DMS 273 (cell line): ENCODE results near the gene TLE4.
"Not testable (repeated sequence)": the region's sequence is repeated elsewhere in the genome, so short reads cannot be mapped to it uniquely, and the experiment has no call there.

ENCODE experiments used
- DNase-seq: peaks from one replicate; lab custom pipeline; 2025; ENCODE audit not compliant: unreplicated experiment; lab: John Stamatoyannopoulos, UW

Gene TLE4

DNA sequence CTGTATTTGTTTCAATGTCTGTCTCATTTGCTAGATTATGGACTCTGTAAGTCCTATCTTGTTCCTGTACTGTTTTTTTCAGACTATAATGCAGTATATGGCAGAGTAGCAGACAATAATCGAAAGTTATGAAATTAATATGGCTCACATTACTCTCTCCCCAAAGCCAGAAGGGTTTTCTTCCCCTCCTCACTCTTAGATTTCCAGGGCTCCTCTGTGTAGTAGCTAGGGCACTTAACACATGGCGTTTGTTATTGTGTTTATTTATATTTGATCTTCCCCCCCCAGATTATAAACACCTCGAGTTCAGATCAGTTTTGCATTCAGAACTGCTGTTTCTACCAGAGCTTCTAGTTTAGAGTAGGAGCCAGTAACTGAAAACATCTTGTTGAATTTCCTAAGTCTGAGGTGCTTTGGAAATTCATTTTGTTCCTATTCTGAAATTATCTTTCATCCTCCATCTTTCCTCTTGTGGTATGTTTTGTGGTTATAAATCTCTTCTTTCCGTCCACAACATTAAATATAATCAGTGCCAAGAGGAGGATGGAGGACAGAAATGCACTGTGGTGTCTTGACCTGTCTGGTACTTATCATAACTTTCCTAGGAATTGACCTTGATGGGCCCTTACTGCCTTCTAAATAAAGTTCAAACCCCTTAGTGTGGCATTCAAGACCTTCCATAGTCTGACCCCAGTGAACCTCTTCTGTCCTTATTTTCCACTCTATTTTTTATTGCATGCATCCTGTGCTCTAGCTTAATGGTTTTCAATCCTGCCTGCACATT, 27.0 kb downstream of the TLE4 start:
- DNase-seq: no peak

DNA sequence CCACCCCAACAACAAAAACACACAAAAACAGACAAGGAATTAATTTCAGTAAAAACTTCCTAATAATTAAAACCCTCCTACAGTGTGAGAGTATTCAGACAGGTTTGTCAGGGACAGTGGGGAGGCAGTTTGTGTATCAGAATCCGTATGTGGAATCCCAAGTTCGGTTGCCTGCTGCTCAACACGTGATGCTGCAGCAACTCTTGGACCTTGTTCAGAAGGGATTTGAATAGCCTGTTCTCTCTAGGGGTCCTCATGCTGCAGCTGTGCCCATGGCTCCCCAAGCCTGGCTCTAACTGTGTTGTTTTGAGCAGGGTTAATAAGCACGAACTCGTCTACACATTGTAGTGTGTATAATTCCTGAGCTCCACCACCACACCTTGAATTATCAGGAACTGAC, 28.7 kb downstream of the TLE4 start:
- no peak for DNase-seq

DNA sequence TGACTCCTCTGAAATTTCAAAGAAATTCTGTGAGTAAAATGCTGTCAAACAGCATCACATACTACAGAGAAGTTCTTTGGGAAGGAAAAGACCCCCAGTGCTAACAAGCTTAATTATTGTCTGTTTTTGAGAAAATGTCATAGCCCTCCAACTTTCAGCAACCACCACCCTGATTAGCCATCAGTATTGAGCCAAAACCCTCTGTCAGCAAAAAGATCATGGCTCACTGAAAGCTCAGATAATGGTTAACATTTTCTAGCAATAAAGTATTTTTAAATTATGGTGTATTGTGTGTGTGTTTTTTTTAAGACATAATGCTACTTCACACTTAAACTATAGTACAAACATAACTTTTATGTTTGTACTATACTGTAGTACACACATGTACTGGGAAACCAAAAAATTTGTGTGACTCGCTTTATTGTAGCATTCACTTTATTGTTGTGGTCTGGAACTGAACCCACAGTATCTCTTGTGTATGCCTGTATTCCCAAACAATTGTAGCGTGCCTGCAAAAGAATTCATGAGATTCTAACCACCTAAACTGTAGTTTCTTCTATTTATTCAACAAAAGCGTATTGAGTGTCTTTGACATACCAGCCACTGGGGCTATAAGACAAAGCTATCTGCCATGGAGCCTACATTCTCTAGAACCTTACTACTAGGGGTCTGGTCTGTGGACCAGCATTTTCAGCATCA, 31.6 kb downstream of the TLE4 start:
- no peak for DNase-seq

DNA sequence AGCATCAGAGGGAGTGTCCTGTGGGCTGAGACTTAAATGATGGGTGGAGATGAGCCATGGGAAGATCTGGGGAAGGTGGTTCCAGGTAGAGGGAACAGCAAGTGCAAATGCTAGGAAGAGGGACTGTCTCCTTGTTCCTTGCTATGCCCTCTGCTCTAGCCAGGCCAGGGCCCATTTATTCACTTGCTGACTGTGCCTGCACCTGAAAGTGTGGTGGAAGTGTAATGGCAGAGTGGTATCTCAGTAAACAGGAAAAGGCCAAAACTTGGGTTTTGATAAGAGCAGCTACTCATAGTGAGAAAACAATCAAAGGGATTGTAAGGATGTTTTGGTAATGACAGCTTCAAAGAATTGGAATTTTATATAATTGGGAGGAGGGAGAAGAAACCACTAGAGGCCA, 32.4 kb downstream of the TLE4 start:
- no peak for DNase-seq

DNA sequence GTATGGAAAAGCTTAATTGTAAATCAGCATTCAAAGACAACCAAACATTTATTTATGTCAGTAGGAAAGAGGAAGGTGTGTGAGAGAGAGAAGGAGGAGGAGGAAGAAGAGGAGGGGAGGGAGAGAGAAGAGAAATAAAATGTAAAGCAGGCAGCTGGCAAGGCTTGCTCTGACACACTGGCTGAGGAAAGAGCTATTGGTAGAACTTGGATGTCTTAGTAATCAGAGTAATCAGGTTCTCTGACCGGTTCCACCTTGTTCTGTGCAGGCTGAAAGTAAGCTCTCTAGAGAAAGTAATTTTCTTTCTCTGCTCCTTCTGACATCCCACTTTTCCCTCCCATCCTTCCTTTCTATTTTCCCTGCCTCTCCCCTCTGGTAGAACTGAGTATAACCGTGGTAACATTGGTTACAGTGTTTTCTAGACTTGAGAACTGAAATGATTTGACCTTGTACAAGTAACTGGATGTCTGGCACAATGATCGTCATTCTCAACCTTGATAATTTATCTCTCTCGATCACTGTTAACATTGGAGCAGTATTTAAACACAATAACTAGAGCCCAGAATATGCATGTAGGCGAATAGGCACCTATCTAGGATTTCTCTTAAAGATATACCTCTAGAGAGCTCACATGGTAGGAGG, 33.3 kb downstream of the TLE4 start:
- DNase-seq: no peak

DNA sequence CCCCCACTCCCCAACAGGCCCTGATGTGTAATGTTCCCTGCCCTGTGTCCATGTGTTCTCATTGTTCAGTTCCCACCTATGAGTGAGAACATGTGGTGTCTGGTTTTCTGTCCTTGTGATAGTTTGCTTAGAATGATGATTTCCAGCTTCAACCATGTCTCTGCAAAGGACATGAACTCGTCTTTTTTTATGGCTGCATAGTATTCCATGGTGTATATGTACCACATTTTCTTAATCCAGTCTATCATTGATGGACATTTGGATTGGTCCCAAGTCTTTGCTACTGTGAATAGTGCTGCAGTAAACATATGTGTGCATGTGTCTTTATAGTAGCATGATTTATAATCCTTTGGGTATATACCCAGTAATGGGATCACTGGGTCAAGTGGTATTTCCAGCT, 34.8 kb downstream of the TLE4 start:
- not testable (repeated sequence) for DNase-seq

DNA sequence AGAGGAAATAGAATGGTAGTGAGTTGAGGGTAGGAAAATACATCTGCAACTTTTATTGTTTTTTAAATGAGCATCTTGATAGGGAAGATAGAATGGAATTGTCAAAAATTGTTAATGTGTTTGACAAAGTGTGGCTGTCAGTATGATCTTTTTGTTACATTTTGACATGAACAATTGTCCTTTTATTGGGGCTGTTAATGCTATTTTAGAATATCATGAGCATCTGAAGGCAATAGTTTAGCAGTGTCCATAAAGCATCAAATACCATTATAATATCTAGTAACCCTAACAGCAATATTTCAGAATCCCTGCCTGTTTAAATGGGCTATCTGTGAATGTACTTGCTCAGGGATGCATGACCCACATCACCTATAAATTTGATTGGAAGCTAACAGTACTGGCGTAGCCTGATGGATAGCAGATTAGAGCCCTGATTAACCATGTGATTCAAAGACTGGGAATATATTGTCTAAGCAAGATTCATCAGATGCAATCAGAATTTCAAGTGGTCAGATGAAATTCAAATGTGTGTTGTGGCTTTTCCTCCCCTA, 37.8 kb downstream of the TLE4 start:
- DNase-seq: no peak

DNA sequence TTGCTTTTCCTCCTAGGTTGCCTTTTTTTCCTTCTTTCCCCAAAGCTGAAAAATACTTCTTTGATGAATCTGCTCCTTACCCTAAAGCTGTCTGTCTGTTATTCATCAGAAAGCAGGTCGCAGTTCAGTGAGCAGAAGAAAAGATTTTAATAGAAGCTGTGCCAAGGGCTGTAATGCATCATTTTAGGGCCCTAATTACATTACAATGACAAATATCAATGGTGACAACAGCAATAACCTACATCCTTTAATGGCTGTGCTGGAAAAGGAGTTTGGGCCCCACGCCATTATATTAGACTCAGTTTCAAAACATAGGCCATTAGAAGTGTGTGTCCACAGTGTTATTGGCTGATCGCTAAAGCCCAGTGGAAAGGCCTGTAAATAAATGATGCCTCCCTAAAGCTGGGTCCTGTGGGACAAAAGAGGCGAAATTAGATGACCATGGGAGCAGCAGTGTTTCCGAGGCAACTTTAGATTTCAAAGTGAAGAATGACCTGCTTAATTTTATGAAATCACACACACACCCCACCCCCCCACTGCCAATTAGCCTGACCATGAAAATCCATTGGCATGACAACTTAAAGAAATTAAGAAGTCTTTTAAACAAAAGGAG, 38.4 kb downstream of the TLE4 start:
- no peak for DNase-seq

DNA sequence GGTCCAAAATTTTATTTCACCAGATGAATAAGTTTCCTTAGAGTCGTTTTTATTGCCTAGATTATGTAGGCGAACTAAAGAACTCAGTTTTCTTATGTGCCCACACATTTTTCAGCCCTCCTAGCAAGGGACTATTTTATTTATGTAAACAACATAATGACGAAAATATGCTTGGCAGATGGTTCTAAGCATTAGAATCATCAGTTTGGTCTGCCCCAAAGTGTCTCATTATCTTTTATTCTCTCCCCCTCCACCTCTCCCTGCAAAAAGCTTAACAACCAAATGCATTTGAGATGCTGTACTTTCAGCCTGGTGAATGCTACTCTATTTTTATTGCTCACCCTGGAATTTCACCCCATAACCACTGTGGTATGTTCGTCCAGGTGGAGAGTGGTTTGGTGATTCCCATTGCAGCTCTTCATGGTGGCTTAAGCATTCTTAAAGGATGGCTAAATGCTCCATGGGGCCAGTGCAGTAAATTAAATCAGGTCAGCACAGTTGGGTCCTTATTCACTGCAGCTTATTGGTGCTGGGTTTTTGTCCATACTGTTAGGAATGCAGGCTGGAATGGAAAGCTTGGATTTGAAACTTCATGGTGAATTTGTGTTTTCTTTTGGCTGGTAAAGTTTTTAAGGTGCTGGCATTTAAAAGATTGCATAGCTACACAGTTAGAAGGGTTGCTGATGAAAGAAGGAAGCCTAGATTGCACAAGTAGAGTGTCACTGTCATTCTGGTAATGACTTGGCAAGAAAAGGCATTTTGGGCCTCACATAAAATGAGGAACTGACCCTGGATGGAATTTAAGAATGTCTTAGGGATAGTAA, 39.2 kb downstream of the TLE4 start:
- DNase-seq: no peak

DNA sequence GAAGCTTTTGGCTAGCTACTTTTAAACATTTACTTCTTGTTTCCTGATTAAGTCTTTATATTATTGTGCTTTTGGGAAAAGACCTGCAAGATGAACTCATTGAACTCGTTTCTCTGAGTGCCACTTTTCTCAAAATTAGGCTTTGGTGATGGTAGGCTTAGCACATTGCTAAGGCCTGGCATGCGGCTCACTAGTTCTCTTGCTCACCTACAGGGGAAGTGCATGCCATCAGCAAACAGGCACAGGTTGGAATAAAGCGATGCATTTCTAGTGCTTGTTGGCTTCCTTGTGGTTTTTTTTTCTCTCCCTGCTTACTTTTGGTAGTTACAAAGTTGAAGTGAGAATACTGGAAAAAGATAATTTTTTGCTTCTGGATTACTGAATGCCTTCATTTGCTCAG, 41.4 kb downstream of the TLE4 start:
- DNase-seq: no peak

DNA sequence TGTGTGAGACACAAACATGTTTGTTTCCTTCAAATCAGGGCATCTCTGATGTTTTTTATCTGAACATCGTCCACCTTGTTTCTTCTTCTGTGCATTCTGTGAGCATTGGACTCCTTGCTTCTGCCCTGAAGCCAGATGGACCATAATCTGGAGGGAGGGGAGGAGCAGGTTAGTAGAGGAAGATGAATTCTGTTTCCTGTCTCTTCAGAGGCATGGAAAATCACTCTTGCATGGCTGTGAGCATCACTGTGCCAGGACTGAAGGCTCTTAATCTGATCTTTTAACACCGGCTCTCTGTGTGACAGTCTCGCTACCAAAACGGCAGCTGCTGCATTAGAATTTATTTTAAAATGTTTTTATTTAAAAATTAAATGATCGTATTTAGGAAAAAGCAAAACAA, 43.3 kb downstream of the TLE4 start:
- peak; percentile 3 for DNase-seq

DNA sequence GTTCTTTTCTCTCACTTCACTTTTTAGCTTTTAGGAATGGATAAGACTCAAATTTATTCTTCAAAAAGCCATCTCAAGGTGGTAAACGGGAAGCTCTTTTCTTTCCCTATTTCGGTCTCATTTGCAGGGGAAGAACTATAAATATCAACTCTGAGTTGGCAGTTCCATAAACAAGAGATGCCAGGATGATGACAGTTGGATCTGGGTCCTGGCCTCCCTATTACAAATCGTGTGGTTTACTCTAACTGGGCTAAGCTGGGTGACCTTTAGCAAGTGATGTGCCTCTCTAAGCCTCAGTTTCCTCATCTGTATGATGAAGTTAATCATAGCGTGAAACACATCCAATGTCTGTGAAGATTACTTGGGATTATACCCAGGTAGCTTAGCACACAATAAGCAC, 44.2 kb downstream of the TLE4 start:
- no peak for DNase-seq

DNA sequence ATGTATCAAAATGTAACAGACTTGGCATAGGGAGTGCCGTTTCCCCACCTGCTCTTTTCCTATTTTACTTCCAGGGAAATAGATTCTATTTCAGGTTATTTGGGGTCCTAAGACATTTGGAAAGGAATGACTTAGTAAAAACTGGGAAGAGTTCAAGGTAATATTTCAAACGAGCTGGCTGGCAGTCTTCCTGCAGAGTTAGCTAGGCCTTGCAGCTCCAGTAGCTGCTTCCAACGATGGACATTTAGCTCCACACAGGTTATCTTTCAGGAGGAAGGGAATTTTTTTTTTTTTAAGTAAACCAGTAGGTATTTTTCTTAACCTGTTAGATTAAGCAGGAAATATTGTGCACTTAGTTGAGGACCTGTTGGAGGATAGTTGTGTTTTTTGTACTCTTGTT, 45.2 kb downstream of the TLE4 start:
- DNase-seq: no peak

DNA sequence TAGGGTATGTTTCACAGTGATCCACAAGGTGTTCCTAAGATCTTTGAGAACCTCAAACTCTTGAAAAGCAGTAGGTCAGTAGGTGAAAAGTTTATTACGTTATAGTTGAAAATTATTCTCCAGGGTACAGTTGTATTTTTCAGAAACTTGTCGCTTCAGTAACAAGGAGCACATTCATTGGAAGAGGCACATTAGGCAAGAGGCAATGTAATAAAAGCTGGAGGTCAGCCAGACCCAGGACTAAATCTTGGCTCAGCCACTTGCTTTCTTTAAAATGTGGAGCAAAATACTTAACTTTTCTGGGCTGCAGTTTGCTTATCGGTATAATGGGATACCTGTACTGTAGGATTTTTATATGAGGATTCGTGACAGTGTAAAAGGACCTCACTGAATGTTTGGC, 45.6 kb downstream of the TLE4 start:
- DNase-seq: no peak

DNA sequence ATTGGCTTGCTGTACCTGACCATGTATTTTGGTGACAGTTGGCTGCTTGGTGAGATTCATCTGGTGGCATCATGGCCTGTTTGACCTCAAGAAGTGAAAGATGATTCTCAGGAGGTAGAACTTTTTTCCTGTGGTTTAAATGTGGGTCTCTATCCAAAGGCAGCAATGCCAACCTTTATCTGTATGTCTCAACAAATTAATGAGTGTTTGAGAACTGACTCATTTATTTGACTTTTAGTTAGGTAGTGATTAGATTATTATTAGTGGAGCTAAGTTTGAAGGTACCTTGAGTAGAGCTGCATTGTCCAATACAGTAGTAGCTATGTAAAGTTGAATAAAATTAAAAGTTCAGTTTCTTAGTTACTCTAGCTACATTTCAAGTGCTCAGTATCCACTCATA, 48.2 kb downstream of the TLE4 start:
- DNase-seq: no peak

DNA sequence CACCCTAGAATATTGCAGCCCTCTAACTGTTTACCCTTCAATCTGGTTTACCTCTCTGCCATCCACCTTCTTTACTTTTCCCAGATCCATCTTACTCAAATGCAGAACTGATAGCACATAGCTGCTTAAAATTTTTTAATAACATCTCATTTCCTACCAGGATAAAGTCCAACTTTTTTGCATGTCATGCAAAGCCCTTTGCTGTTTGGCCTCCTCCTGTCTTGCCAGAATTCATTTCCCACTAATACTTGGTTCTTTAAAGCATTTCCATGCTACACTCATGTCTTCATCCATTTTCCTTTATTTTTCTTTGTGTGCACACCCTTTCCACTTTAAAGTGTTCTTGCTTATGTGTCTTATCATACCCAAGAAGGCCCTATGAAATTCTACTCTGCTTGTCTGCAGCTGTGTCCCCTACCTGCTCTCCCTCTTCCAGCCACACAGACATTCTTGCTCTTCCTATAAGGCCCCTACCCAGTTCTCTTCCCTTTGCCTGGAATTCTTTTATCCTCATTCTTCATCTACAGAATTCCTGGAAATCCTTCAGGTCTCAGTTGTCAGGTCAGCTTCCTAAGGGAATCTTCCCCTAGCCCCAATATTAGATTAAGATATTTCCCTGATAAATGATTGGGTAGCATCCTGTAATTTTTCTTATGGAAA, 50.3 kb downstream of the TLE4 start:
- DNase-seq: no peak

DNA sequence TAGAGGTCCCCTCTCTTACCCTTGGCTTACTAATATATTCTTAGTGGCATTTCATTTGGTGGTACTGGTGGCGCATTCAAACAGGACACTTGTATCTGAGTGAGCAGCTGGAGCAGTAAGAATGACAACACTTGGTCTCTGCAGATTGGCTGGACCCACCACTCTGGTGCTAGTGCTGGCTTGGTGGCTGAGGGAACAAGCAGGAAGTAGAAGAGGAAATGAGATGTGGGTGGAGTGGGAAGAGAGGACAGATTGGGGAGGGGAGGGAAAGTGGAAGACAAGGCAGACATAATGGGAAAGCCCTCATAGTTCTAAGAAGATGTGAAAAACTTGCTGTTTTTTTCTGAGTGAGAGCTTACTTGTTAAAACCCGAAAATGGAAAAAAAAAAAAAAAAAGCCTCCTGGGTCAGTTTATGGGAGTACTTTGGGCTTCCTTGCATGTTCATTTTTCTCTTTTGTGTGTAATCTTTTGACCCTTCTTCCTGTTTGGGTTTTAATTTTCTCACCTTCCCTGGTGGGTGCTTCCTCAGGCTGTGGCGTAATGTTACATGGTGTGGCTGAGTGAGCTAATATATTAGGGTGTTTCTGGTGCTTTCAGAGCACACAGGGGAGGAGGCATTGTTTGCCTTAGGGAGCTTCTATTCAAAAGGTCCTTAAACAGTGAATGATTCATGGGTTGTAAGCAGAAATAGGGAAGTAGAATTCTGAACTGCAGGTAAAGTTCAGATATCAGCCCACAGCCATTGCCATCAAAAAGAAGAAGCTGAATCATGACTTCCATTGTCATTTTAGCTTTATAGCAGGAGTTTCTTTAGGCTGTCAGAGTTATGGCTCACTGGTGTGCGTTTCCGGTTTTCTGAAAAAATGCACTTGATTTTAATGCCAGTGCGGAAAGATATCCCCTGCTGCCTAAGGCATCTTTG, 52.3 kb downstream of the TLE4 start:
- DNase-seq: peak; percentile 9

DNA sequence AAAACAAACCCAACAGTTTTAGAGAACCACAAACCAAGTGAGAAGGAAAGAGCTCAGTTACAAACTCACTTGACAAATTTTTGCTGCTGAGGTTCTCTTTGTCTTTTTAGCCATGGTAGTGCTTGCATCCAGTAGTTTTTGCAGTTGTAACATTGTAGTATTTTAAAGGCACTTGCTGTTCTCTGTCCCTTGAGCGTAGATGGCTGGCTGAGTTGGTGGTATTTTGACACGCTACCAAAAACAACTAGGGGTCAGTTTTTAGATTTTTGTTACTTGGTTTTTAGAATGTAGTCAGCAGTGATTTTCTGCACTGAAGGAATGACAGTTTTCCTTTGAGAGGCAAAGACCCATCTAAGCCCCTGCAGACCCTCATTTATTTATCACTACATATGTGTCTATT, 58.0 kb downstream of the TLE4 start:
- no peak for DNase-seq
